Hepatocyte (in vitro differentiated cells): ENCODE measurements around the gene PLXNC1.

Experiments
- EZH2 ChIP-seq: fragments of 200-600 bp; sonication (generic); IDR thresholded peaks from 2 replicates; pipeline ENCODE4 v1.6.1; 2016; ENCODE audit warnings: antibody characterized with exemption, mild to moderate bottlenecking, borderline replicate concordance
- EZH2phosphoT487 ChIP-seq: fragments of 200-600 bp; sonication (generic); IDR thresholded peaks from one replicate; pipeline ENCODE4 v1.6.1; 2018; ENCODE audit warnings: antibody characterized with exemption, mild to moderate bottlenecking, low read depth, moderate library complexity; ENCODE audit not compliant: unreplicated experiment, severe bottlenecking
- TF ChIP-seq, protein P1 (sequence below): fragments of 200-600 bp; sonication (generic); IDR thresholded peaks from 2 replicates; pipeline ENCODE4 v1.5.1; 2016; ENCODE audit warnings: antibody characterized with exemption, mild to moderate bottlenecking; ENCODE audit not compliant: poor library complexity

- TF ChIP-seq, protein P1, sequence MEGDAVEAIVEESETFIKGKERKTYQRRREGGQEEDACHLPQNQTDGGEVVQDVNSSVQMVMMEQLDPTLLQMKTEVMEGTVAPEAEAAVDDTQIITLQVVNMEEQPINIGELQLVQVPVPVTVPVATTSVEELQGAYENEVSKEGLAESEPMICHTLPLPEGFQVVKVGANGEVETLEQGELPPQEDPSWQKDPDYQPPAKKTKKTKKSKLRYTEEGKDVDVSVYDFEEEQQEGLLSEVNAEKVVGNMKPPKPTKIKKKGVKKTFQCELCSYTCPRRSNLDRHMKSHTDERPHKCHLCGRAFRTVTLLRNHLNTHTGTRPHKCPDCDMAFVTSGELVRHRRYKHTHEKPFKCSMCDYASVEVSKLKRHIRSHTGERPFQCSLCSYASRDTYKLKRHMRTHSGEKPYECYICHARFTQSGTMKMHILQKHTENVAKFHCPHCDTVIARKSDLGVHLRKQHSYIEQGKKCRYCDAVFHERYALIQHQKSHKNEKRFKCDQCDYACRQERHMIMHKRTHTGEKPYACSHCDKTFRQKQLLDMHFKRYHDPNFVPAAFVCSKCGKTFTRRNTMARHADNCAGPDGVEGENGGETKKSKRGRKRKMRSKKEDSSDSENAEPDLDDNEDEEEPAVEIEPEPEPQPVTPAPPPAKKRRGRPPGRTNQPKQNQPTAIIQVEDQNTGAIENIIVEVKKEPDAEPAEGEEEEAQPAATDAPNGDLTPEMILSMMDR, result peak; percentile 12
- TF ChIP-seq EZH2, result no peak
- TF ChIP-seq EZH2phosphoT487, result no peak
Measured at GRCh38 chr12:94329366-94329765, 181.0 kb downstream of the PLXNC1 start.
